ENCODE data around the gene RAPGEF6.
A peak's percentile ranks its signal among the peaks of the same experiment; 100 is the strongest.
"Not testable (repeated sequence)": the region's sequence is repeated elsewhere in the genome, so short reads cannot be mapped to it uniquely, and the experiment has no call there.

RAPGEF6 gene

DNA sequence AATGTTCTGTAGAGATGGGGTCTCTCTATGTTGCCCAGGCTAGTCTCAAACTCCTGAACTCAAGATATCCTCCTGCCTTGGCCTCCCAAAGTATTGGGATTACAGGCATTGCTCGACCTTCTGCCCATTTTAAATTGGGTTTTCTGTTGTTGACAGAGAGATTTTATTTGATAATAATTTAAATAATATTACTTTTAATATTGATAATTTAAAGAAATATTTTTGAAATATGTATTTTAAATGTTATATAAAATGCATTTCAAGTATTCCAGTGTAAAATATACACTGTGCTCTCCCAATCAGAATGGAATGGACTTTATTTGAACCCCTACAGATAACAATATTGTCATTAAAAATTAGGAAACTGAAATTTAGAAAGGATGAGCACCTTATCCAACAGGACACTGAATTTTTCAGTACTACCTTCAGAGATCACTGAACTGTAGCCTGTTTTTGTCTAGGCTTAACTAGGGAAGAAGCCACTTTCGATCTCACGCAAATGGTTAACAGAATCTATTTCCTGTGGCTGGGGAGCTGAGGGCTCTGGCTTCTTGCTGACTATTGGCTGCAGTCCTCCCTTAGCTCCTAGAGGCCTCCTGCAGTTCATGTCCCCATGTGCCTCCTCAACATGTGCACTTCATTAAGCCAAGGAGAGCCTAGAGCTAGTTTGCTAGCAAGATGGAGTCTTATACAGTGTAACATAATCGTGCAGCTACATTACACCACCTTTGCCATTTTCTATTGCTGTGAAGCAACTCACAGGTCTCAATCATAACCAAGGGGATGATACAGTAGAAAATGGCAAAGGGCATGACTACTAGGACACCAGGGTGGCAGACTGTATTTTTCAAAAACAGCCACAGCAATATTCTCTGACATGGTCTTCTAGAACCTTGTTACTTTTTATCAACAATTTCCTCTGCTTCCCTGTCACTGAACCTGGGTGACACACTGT is 221.1 kb downstream of the RAPGEF6 start:
- TF ChIP-seq POLR2AphosphoS5 (IDR thresholded peaks at IDR 0.05; ENCODE audit: low read depth, low read length) (no peak), POLR2A (IDR thresholded peaks at IDR 0.05; ENCODE audit: low read depth, low read length) (no peak), TAF1 (IDR thresholded peaks at IDR 0.05; ENCODE audit: borderline replicate concordance, low read depth, low read length) (no peak)
- FAIRE-seq (peak; percentile 94), DNase-seq (ENCODE audit: insufficient read length) (no peak)

DNA sequence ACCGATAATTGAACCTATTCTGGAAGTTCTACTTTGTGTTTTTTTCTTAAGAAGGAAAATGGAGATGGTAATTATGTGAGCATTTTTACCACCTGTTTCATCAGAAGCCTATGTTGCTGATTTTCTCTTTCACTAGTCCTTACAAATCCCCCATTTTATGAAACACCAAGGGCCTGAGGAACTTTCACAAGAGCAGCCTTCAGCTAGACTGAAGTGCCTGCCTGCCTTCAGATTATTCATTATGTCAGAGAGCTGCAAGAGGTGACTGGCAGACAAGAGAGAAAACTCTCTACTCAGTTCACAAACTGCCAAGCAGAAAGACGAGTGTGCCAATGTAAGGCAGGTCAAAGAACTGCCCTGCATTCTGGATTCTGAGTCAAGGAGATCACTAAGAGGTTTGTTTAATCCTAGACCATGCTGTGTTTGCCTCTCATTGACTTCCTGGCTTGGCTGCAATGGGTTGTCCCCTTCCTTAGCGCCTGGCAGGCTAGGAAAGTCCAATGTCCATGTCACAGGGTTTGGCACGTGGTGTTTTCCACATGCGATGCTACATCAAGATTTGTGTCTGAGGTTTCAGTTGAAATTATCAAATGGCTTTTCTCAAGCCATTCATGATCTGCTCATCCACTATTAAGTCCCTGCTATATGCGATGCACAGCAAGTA is 227.9 kb downstream of the RAPGEF6 start:
- DNase-seq (ENCODE audit: insufficient read length), result no peak
- TF ChIP-seq TAF1 (IDR thresholded peaks at IDR 0.05; ENCODE audit: borderline replicate concordance, low read depth, low read length), result no peak
- TF ChIP-seq POLR2AphosphoS5 (IDR thresholded peaks at IDR 0.05; ENCODE audit: low read depth, low read length), result no peak
- TF ChIP-seq POLR2A (IDR thresholded peaks at IDR 0.05; ENCODE audit: low read depth, low read length), result no peak
- FAIRE-seq, result no peak

DNA sequence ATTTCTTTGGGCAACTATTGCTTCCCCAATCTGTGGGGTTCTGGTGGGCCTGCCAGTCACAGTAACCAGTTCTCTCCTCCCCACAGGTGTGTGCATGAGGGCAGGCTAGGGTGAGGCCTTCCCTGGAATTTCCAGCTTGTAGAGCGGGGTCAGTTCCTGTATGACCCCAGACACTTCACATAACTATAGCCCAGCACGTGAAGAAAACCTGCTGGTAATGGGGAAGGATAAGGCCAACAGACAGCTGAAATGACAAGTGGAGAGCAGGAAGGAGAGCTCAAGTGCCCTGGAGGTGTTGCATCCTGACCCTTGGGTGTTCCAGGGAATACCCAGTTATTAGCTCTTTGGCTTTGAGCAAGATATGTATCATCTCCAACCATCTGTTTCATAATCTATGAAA is 229.0 kb downstream of the RAPGEF6 start:
- no peak for FAIRE-seq
- DNase-seq (ENCODE audit: insufficient read length), result no peak
- TF ChIP-seq TAF1 (IDR thresholded peaks at IDR 0.05; ENCODE audit: borderline replicate concordance, low read depth, low read length), result no peak
- TF ChIP-seq POLR2A (IDR thresholded peaks at IDR 0.05; ENCODE audit: low read depth, low read length), result no peak
- TF ChIP-seq POLR2AphosphoS5 (IDR thresholded peaks at IDR 0.05; ENCODE audit: low read depth, low read length), result no peak

DNA sequence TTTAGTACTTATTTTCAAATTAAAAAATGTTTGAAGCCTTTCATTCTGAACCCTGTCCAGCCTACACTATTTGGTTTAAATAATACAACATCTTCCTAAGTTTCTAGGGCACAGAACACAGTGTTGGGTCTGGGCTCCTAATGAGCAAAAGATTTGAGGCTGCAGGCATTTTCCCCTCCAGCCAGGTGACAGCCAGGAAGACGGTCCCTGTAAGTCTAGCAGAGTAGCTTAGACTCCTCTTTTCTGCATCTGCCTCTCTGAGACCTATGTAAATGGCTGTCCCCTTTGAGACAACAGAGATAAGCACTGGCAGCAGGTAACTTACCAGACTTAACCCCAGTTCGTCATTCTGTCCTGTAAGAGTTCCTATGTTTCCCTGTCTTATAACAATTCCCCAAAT is 229.4 kb downstream of the RAPGEF6 start:
- FAIRE-seq (no peak), DNase-seq (ENCODE audit: insufficient read length) (no peak)
- TF ChIP-seq POLR2AphosphoS5 (IDR thresholded peaks at IDR 0.05; ENCODE audit: low read depth, low read length), result no peak
- TF ChIP-seq POLR2A (IDR thresholded peaks at IDR 0.05; ENCODE audit: low read depth, low read length), result 0 out of 2 replicates have a peak, but pooled peaks have one; percentile 15
- no peak for TF ChIP-seq TAF1 (IDR thresholded peaks at IDR 0.05; ENCODE audit: borderline replicate concordance, low read depth, low read length)

DNA sequence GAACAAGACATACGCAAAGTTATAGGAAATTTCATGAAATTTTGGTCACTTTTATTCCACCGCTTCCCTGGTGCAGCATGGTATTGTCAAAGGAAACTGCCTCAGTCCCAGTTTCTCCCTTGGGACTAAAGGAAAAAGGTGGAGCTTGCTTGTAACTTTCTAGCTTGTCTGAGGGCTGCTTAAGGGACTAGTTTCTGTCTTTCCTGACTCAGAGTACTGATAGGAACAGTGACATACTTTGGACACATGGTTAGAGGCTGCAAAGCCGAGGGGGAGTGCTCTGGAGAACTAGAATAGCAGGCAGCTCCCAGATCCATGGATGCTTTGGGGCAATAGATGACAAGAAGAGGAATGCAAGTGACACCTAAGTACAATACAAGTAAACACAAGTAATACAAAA is 234.4 kb downstream of the RAPGEF6 start:
- FAIRE-seq (no peak), DNase-seq (ENCODE audit: insufficient read length) (no peak)
- TF ChIP-seq POLR2A (IDR thresholded peaks at IDR 0.05; ENCODE audit: low read depth, low read length) (no peak), TAF1 (IDR thresholded peaks at IDR 0.05; ENCODE audit: borderline replicate concordance, low read depth, low read length) (no peak), POLR2AphosphoS5 (IDR thresholded peaks at IDR 0.05; ENCODE audit: low read depth, low read length) (no peak; the same call in 1 of the 2 replicates)

DNA sequence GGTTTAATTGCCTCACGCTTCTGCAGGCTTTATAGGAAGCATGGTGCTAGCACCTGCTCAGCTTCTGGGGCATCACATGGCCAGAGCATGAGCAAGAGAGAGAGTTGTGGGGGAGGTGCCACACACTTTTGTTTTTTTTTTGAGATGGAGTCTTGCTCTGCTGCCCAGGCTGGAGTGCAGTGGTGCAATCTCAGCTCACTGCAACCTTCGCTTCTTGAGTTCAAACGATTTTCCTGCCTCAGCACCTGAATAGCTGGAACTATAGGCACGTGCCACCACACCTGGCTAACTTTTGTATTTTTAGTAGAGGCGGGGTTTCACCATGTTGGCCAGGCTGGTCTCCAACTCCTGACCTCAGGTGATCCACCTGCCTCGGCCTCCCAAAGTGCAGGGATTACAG is 236.0 kb downstream of the RAPGEF6 start:
- not testable (repeated sequence) for FAIRE-seq; DNase-seq (ENCODE audit: insufficient read length)

DNA sequence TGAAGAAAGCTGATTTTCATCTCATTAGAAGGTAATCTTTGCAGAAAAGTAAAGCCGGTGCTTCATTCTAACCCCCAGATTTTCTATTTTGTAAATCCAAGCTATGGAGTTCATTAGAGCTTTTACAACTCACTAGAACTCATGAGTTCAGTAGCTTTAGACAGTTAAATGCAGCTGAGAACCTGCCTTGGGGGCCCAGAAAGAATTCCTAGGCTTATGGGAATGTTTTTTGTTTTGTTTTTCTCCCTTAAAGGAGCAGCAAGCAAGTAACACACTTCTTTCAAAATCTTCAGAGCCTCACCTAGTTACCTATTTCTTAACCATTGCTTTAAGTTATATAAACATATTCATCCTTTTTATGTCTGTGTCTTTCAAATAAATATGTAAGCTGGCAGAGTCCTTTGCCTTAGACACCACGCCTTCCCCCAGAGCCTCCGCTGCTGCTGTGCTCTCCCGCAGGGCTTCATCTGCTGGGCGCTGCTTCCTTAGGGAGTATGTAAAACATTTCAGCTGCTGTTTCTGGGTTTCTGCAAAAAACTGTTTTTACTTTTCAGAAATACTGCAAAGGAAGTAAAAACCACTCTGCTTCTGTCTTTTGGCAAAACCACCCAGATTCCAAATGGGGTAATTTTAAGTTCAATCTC is 238.3 kb downstream of the RAPGEF6 start:
- FAIRE-seq (no peak), DNase-seq (ENCODE audit: insufficient read length) (no peak)
- TF ChIP-seq TAF1 (IDR thresholded peaks at IDR 0.05; ENCODE audit: borderline replicate concordance, low read depth, low read length) (no peak), POLR2AphosphoS5 (IDR thresholded peaks at IDR 0.05; ENCODE audit: low read depth, low read length) (no peak), POLR2A (IDR thresholded peaks at IDR 0.05; ENCODE audit: low read depth, low read length) (no peak)

DNA sequence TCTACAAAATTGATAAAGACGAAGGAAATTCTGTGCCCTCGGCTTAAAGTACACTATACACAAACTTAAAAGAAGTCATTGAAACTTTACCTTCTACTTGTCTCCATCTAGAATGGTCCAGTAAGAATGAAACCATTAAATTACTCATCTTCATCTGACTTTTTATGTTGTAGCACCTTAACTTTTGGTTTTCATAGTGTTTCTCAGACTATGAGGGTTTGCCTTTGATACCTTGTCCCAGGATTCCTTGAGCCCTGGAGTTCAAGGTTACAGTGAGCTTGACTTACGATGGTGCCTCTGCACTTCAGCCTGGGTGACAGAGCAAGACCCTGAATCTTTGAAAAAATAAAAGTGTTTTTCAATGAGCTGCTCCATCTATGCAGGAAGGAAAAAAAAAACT is 239.0 kb downstream of the RAPGEF6 start:
- no peak for TF ChIP-seq POLR2A (IDR thresholded peaks at IDR 0.05; ENCODE audit: low read depth, low read length)
- TF ChIP-seq POLR2AphosphoS5 (IDR thresholded peaks at IDR 0.05; ENCODE audit: low read depth, low read length), result 0 out of 2 replicates have a peak, but pooled peaks have one; percentile 21
- FAIRE-seq (peak; percentile 79), DNase-seq (ENCODE audit: insufficient read length) (no peak)

DNA sequence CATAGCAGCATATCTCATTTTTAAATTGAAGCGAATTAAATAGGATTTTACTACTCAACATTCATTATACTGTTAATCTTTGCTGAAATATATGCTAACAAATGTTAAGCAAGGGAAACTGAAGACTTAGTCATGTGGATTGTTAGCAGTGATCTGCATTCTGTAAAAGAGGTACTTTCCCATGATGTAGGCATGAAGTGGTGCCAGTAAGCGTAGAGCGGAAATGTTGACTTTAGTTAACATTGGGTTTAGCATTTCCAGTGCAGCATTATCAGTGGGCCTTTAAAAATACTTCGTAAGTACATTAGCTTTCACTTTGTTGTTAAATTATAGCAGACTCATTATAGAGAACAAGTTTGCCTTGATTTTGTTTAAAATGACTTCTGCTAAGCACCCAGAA is 240.9 kb downstream of the RAPGEF6 start:
- peak; percentile 92 for FAIRE-seq
- TF ChIP-seq POLR2A (IDR thresholded peaks at IDR 0.05; ENCODE audit: low read depth, low read length) (no peak), POLR2AphosphoS5 (IDR thresholded peaks at IDR 0.05; ENCODE audit: low read depth, low read length) (no peak), TAF1 (IDR thresholded peaks at IDR 0.05; ENCODE audit: borderline replicate concordance, low read depth, low read length) (no peak)
- no peak for DNase-seq (ENCODE audit: insufficient read length)

DNA sequence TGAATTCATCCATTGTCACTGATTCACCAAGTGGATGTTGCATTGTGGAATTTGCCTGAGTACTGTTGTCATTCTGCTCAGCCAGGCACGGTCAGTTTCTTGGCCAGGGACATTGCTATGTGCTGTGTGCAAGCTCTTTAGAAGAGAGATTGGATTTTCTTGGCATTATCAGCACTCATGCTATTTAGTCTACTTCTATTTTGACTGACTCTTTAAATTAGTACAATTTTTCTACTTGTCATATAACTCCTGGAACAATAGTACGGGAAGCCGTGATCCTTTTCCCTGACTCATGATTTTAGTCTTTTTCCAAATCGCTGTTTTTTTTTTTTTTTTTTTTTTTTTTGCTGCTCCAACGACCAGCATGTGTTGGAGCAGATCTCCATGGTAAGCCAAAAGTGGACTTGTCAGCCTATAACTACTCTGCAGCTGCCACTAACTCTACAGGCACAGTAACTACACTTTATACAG is 241.5 kb downstream of the RAPGEF6 start:
- DNase-seq (ENCODE audit: insufficient read length) (no peak), FAIRE-seq (no peak)
- TF ChIP-seq POLR2A (IDR thresholded peaks at IDR 0.05; ENCODE audit: low read depth, low read length) (no peak; the same call in 1 of the 2 replicates), TAF1 (IDR thresholded peaks at IDR 0.05; ENCODE audit: borderline replicate concordance, low read depth, low read length) (no peak), POLR2AphosphoS5 (IDR thresholded peaks at IDR 0.05; ENCODE audit: low read depth, low read length) (no peak)

DNA sequence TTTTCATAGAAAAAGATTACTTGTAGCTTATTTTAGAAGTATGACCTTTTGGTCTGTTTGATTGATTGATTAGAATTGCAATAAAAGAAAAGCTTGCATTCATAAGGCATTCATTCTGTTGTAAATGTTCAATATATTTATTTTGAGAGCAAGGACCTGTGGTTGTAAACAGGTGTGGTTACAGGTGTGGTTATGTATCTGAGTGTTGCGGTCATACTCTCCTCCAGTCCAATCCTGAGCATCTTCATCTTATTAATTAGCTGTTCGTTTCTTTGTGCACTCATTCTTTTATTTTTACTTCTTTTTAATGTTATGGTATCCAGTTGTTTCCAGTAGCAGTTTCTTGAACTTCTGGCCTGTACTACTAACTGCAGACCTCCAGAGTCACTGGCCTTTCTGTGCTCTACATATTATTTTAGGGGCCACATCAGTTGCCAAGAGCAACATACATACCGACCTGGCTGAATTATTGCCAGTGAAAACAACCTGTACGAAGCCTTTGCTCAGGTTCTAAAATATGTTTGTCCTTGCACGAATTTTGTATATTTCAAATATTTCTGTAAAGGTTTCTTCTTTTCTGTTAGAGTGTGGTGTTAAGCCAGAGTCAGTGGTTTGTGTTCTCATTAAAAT is 242.4 kb downstream of the RAPGEF6 start:
- no peak for DNase-seq (ENCODE audit: insufficient read length)
- TF ChIP-seq POLR2A (IDR thresholded peaks at IDR 0.05; ENCODE audit: low read depth, low read length) (no peak), TAF1 (IDR thresholded peaks at IDR 0.05; ENCODE audit: borderline replicate concordance, low read depth, low read length) (no peak), POLR2AphosphoS5 (IDR thresholded peaks at IDR 0.05; ENCODE audit: low read depth, low read length) (no peak)
- FAIRE-seq, result no peak

Data from GM12892 (cell line).